ENCODE data around the gene MPZ. TPM values are rescaled to one million over a fixed set of nuclear protein-coding genes. Genes with fewer than 3 reads are reported as not detected.

MPZ gene
- total RNA-seq, 1 experiment from 2014 or later = 1.4 TPM

- no peak for DNase-seq (ENCODE audit: low read depth)
Measured at GRCh38 chr1:161304927-161305866, 4.6 kb downstream of the MPZ start.

- no peak for DNase-seq (ENCODE audit: low read depth)
Measured at GRCh38 chr1:161300478-161300877, 9.3 kb downstream of the MPZ start.

GRCh38 chr1:161299347-161299746, 10.4 kb downstream of the MPZ start:
- DNase-seq (ENCODE audit: low read depth) = no peak

GRCh38 chr1:161298116-161298515, 11.7 kb downstream of the MPZ start:
- DNase-seq (ENCODE audit: low read depth) = no peak

GRCh38 chr1:161297415-161297814, 12.4 kb downstream of the MPZ start:
- no peak for DNase-seq (ENCODE audit: low read depth)

- no peak for DNase-seq (ENCODE audit: low read depth)
Measured at GRCh38 chr1:161290779-161291178, 19.0 kb downstream of the MPZ start.

- no peak for DNase-seq (ENCODE audit: low read depth)
Measured at GRCh38 chr1:161287482-161288054, 22.2 kb downstream of the MPZ start.

- DNase-seq (ENCODE audit: low read depth) = no peak
Measured at GRCh38 chr1:161285521-161285920, 24.2 kb downstream of the MPZ start.

- DNase-seq (ENCODE audit: low read depth) = no peak
Measured at GRCh38 chr1:161285113-161285512, 24.7 kb downstream of the MPZ start.

- no peak for DNase-seq (ENCODE audit: low read depth)
Measured at GRCh38 chr1:161282991-161283390, 26.8 kb downstream of the MPZ start.

GRCh38 chr1:161274874-161275273, 34.9 kb downstream of the MPZ start:
- DNase-seq (ENCODE audit: low read depth) = no peak

GRCh38 chr1:161273402-161273801, 36.4 kb downstream of the MPZ start:
- no peak for DNase-seq (ENCODE audit: low read depth)

- DNase-seq (ENCODE audit: low read depth) = no peak
Measured at GRCh38 chr1:161267321-161267720, 42.4 kb downstream of the MPZ start.

- DNase-seq (ENCODE audit: low read depth) = no peak
Measured at GRCh38 chr1:161266836-161267235, 42.9 kb downstream of the MPZ start.

- peak; percentile 47 for DNase-seq (ENCODE audit: low read depth)
Measured at GRCh38 chr1:161266202-161266601, 43.6 kb downstream of the MPZ start.

- no peak for DNase-seq (ENCODE audit: low read depth)
Measured at GRCh38 chr1:161265305-161265704, 44.5 kb downstream of the MPZ start.

- no peak for DNase-seq (ENCODE audit: low read depth)
Measured at GRCh38 chr1:161261261-161262235, 48.2 kb downstream of the MPZ start.

GRCh38 chr1:161260376-161261260, 49.1 kb downstream of the MPZ start:
- no peak for DNase-seq (ENCODE audit: low read depth)

GRCh38 chr1:161259765-161260164, 50.0 kb downstream of the MPZ start:
- no peak for DNase-seq (ENCODE audit: low read depth)

- no peak for DNase-seq (ENCODE audit: low read depth)
Measured at GRCh38 chr1:161259345-161259702, 50.4 kb downstream of the MPZ start.

All from HT1080 (cell line).